Hepatocyte (in vitro differentiated cells): Measurements from ENCODE around the gene CETP. TPM values are rescaled to one million over a fixed set of nuclear protein-coding genes. Genes with fewer than 3 reads are reported as not detected.
A peak's percentile ranks its signal among the peaks of the same experiment; 100 is the strongest.
"Not testable (repeated sequence)": the region's sequence is repeated elsewhere in the genome, so short reads cannot be mapped to it uniquely, and the experiment has no call there.

Source experiments
- DNase-seq: peaks from one replicate; pipeline ENCODE4 v3.0.0-alpha.2; 2016; ENCODE audit warnings: low spot score
- H2AFZ ChIP-seq: fragments of 200-600 bp; sonication (generic); 2 replicates; pipeline ENCODE4 v1.6.0; 2016; ENCODE audit warnings: antibody characterized with exemption, mild to moderate bottlenecking
- H3K27ac ChIP-seq: fragments of 200-600 bp; sonication (generic); 2 replicates; pipeline ENCODE4 v1.5.1; 2016; ENCODE audit warnings: mild to moderate bottlenecking
- H3K27me3 ChIP-seq: fragments of 200-600 bp; sonication (generic); 2 replicates; pipeline ENCODE4 v1.6.1; 2016
- H3K36me3 ChIP-seq: fragments of 200-600 bp; sonication (generic); replicated peaks from 2 replicates; pipeline ENCODE4 v1.5.1; 2016; ENCODE audit warnings: low read depth; ENCODE audit not compliant: insufficient read depth
- H3K4me1 ChIP-seq: fragments of 200-600 bp; sonication (generic); 2 replicates; pipeline ENCODE4 v1.5.1; 2016; ENCODE audit warnings: mild to moderate bottlenecking, moderate library complexity; ENCODE audit not compliant: insufficient read depth
- H3K4me2 ChIP-seq: fragments of 200-600 bp; sonication (generic); 2 replicates; pipeline ENCODE4 v1.6.0; 2016
- H3K4me3 ChIP-seq: fragments of 200-600 bp; sonication (generic); 2 replicates; pipeline ENCODE4 v1.5.1; 2016; ENCODE audit warnings: mild to moderate bottlenecking
- H3K79me2 ChIP-seq: fragments of 200-600 bp; sonication (generic); 2 replicates; pipeline ENCODE4 v1.6.0; 2017; ENCODE audit warnings: mild to moderate bottlenecking
- H3K9me2 ChIP-seq: fragments of 200-600 bp; sonication (generic); replicated peaks from 2 replicates; pipeline ENCODE4 v1.6.0; 2017; ENCODE audit warnings: mild to moderate bottlenecking; ENCODE audit not compliant: insufficient read depth
- H3K9me3 ChIP-seq: fragments of 200-600 bp; sonication (generic); 2 replicates; pipeline ENCODE4 v1.5.1; 2016; ENCODE audit warnings: low read depth, mild to moderate bottlenecking
- H4K20me1 ChIP-seq: fragments of 200-600 bp; sonication (generic); 2 replicates; pipeline ENCODE4 v1.6.0; 2016; ENCODE audit warnings: mild to moderate bottlenecking; ENCODE audit not compliant: insufficient read depth, poor library complexity, severe bottlenecking
- CTCF ChIP-seq: fragments of 200-600 bp; sonication (generic); IDR thresholded peaks from 2 replicates; pipeline ENCODE4 v1.5.1; 2016; ENCODE audit warnings: antibody characterized with exemption, mild to moderate bottlenecking; ENCODE audit not compliant: poor library complexity
- EZH2 ChIP-seq: fragments of 200-600 bp; sonication (generic); IDR thresholded peaks from 2 replicates; pipeline ENCODE4 v1.6.1; 2016; ENCODE audit warnings: antibody characterized with exemption, mild to moderate bottlenecking, borderline replicate concordance
- EZH2phosphoT487 ChIP-seq: fragments of 200-600 bp; sonication (generic); IDR thresholded peaks from one replicate; pipeline ENCODE4 v1.6.1; 2018; ENCODE audit warnings: antibody characterized with exemption, mild to moderate bottlenecking, low read depth, moderate library complexity; ENCODE audit not compliant: unreplicated experiment, severe bottlenecking
- WGBS: methylation state at CpG from one replicate; pipeline ENCODE4 v1.1.6; 2016; ENCODE audit warnings: low lambda C conversion rate; ENCODE audit errors: missing lambda C conversion rate; 5-methylcytosine and 5-hydroxymethylcytosine counted together
- polyA plus RNA-seq: library from polyadenylated mRNA; unstranded; fragments of >200 nt; fragmentation: Nextera tagmentation; extraction: Ambion mirVana; gene quantifications from 2 replicates; pipeline ENCODE4 v1.2.1, GENCODE V29; 2016
- total RNA-seq: library from RNA; depleted of rRNA; stranded (reverse); fragments of >200 nt; gene quantifications from 2 replicates; pipeline ENCODE4 v1.2.3, GENCODE V29; 2014

Gene CETP
- total and polyA plus RNA-seq, 2 experiments from 2014 or later = not detected

- Histone ChIP-seq H3K9me2 (no peaks in the 10 kb centered on the region), H3K4me1 (peaks cover 3% of the 10 kb centered on the region), H4K20me1 (no peaks in the 10 kb centered on the region), H3K9me3 (no peaks in the 10 kb centered on the region), H3K4me2 (peak overlapping the region; percentile 91), H3K36me3 (no peaks in the 10 kb centered on the region), H3K4me3 (peak overlapping the region; percentile 74), H3K79me2 (no peaks in the 10 kb centered on the region), H2AFZ (peak overlapping the region; percentile 64), H3K27ac (no peak overlapping the region), H3K27me3 (peaks cover 10% of the 10 kb centered on the region)
- TF ChIP-seq EZH2phosphoT487 (no peak), EZH2 (no peak), CTCF (no peak)
- WGBS = 55% methylated on average over 7 of the region's 7 CpGs
- no peak for DNase-seq
Observed at GRCh38 chr16:56989988-56990387, 28.2 kb downstream of the CETP start.

- Histone ChIP-seq H2AFZ (no peak overlapping the region), H3K9me2 (no peaks in the 10 kb centered on the region), H4K20me1 (no peaks in the 10 kb centered on the region), H3K27ac (no peak overlapping the region), H3K4me3 (no peak overlapping the region), H3K4me2 (peak overlapping the region; percentile 91), H3K4me1 (no peaks in the 10 kb centered on the region), H3K27me3 (peaks cover 10% of the 10 kb centered on the region), H3K9me3 (no peaks in the 10 kb centered on the region), H3K79me2 (no peaks in the 10 kb centered on the region), H3K36me3 (no peaks in the 10 kb centered on the region)
- TF ChIP-seq EZH2 (no peak), CTCF (no peak), EZH2phosphoT487 (no peak)
- 90% methylated on average over 16 of the region's 16 CpGs for WGBS
- no peak for DNase-seq
Observed at GRCh38 chr16:56990407-56991286, 28.9 kb downstream of the CETP start.

- H3K9me2 ChIP-seq, H3K27ac ChIP-seq, H2AFZ ChIP-seq, H3K4me3 ChIP-seq, H3K36me3 ChIP-seq, H3K9me3 ChIP-seq, DNase-seq, H3K27me3 ChIP-seq, H3K79me2 ChIP-seq, H3K4me2 ChIP-seq, H3K4me1 ChIP-seq, H4K20me1 ChIP-seq: not testable (repeated sequence)
- WGBS = 88% methylated on average over 1 of the region's 1 CpG
Observed at GRCh38 chr16:56992431-56992830, 30.7 kb downstream of the CETP start.

- Histone ChIP-seq H3K4me2 (no peak overlapping the region), H3K79me2 (no peaks in the 10 kb centered on the region), H3K27ac (no peak overlapping the region), H3K4me1 (no peaks in the 10 kb centered on the region), H3K9me2 (no peaks in the 10 kb centered on the region), H4K20me1 (no peaks in the 10 kb centered on the region), H3K36me3 (no peaks in the 10 kb centered on the region), H3K4me3 (no peak overlapping the region), H3K27me3 (peaks cover 10% of the 10 kb centered on the region), H2AFZ (no peak overlapping the region), H3K9me3 (no peaks in the 10 kb centered on the region)
- WGBS = 44% methylated on average over 2 of the region's 2 CpGs
- no peak for DNase-seq
- no peak for TF ChIP-seq EZH2
- no peak for TF ChIP-seq EZH2phosphoT487
- no peak for TF ChIP-seq CTCF
Observed at GRCh38 chr16:56993204-56993603, 31.5 kb downstream of the CETP start.
